CD14-positive monocyte (primary cell): ENCODE measurements around the gene HPS3. TPM values are rescaled to one million over a fixed set of nuclear protein-coding genes. Genes with fewer than 3 reads are reported as not detected.
"Not testable (repeated sequence)": the region's sequence is repeated elsewhere in the genome, so short reads cannot be mapped to it uniquely, and the experiment has no call there.

Experiments used
- DNase-seq, 3 donors: peaks; one replicate each; pipeline ENCODE4 v3.0.0-alpha.2; 2011 to 2022
- H2AFZ ChIP-seq: 2 replicates; pipeline ENCODE4 v1.6.0; 2012; ENCODE audit warnings: mild to moderate bottlenecking, low read depth, low read length, inconsistent platforms; ENCODE audit not compliant: insufficient read depth, poor library complexity, severe bottlenecking
- H3K27ac ChIP-seq, 2 donors: 1 replicate in 1 of 2; 2 replicates in 1 of 2; pipeline ENCODE4 v1.5.1; 2012 to 2013; ENCODE audit warnings: low read length in 2 of 2, control low read depth in 1 of 2, inconsistent platforms in 1 of 2, low read depth in 1 of 2, mild to moderate bottlenecking in 1 of 2
- H3K27me3 ChIP-seq, 2 donors: one replicate each; pipeline versions ENCODE4 v1.6.0 to v1.6.1; 2011 to 2013; ENCODE audit warnings: low read length in 2 of 2; ENCODE audit not compliant: control insufficient read depth in 2 of 2, insufficient read depth in 2 of 2
- H3K36me3 ChIP-seq, 2 donors: replicated peaks in 1 of 2; 1 replicate in 1 of 2; 2 replicates in 1 of 2; pipeline versions ENCODE4 v1.5.1 to v1.6.1; 2012 to 2013; ENCODE audit warnings: low read length in 2 of 2, control low read depth in 1 of 2, inconsistent platforms in 1 of 2, mild to moderate bottlenecking in 1 of 2; ENCODE audit not compliant: insufficient read depth in 2 of 2, control insufficient read depth in 1 of 2
- H3K4me1 ChIP-seq, 2 donors: 1 replicate in 1 of 2; 2 replicates in 1 of 2; pipeline versions ENCODE4 v1.5.1 to v1.6.1; 2012 to 2013; ENCODE audit warnings: low read length in 2 of 2, control low read depth in 1 of 2, inconsistent platforms in 1 of 2, mild to moderate bottlenecking in 1 of 2, moderate library complexity in 1 of 2; ENCODE audit not compliant: insufficient read depth in 2 of 2, control insufficient read depth in 1 of 2
- H3K4me2 ChIP-seq: replicated peaks from 2 replicates; pipeline ENCODE3; 2012; ENCODE audit warnings: low read length, moderate library complexity, mild to moderate bottlenecking; ENCODE audit not compliant: poor library complexity, severe bottlenecking; ENCODE audit errors: extremely low read depth
- H3K4me3 ChIP-seq, 3 experiments: fragments of 200-600 bp in 1 of 3; sonication (generic) in 1 of 3; replicated peaks in 1 of 3; 1 replicate in 2 of 3; 2 replicates in 1 of 3; pipeline ENCODE4 v1.5.1; 2011 to 2013; ENCODE audit warnings: low read length in 3 of 3, mild to moderate bottlenecking in 3 of 3, control low read depth in 2 of 3, low read depth in 2 of 3, inconsistent platforms in 1 of 3, moderate library complexity in 1 of 3
- H3K79me2 ChIP-seq: 2 replicates; pipeline ENCODE4 v1.6.0; 2012; ENCODE audit warnings: mild to moderate bottlenecking, control low read depth, inconsistent platforms, low read length, moderate library complexity; ENCODE audit not compliant: insufficient read depth
- H3K9ac ChIP-seq: 2 replicates; pipeline ENCODE4 v1.6.0; 2017; ENCODE audit warnings: low read length, mild to moderate bottlenecking; ENCODE audit not compliant: insufficient read depth, poor library complexity, severe bottlenecking
- H3K9me3 ChIP-seq, 2 donors: replicated peaks in 1 of 2; 1 replicate in 1 of 2; 2 replicates in 1 of 2; pipeline versions ENCODE4 v1.5.1 to v1.6.1; 2012 to 2013; ENCODE audit warnings: low read length in 2 of 2, control low read depth in 1 of 2; ENCODE audit not compliant: control insufficient read depth in 1 of 2, insufficient read depth in 1 of 2
- H4K20me1 ChIP-seq: 2 replicates; pipeline ENCODE4 v1.6.0; 2012; ENCODE audit warnings: mild to moderate bottlenecking, low read length, control low read depth, moderate library complexity; ENCODE audit not compliant: insufficient read depth
- H3K27ac Mint-ChIP-seq, 7 donors: one replicate each; pipeline ENCODE4 v1.8.0; 2020; ENCODE audit warnings: mild to moderate bottlenecking in 7 of 7, mixed read lengths in 7 of 7, moderate library complexity in 6 of 7, inconsistent platforms in 2 of 7
- H3K27me3 Mint-ChIP-seq, 3 donors: one replicate each; pipeline ENCODE4 v1.8.0; 2021 to 2022; ENCODE audit warnings: low read depth in 3 of 3, mild to moderate bottlenecking in 3 of 3, mixed read lengths in 3 of 3, moderate library complexity in 3 of 3, inconsistent platforms in 1 of 3
- H3K36me3 Mint-ChIP-seq, 2 donors: one replicate each; pipeline ENCODE4 v1.8.0; 2020; ENCODE audit warnings: mixed read lengths in 2 of 2, inconsistent platforms in 1 of 2, mild to moderate bottlenecking in 1 of 2
- H3K4me1 Mint-ChIP-seq: one replicate; pipeline ENCODE4 v1.8.0; 2020; ENCODE audit warnings: mild to moderate bottlenecking, mixed read lengths
- H3K4me3 Mint-ChIP-seq, 2 donors: one replicate each; pipeline ENCODE4 v1.8.0; 2020; ENCODE audit warnings: mild to moderate bottlenecking in 2 of 2, mixed read lengths in 2 of 2, moderate library complexity in 1 of 2
- H3K9me3 Mint-ChIP-seq, 7 donors: one replicate each; pipeline ENCODE4 v1.8.0; 2020 to 2022; ENCODE audit warnings: mixed read lengths in 7 of 7, mild to moderate bottlenecking in 6 of 7, moderate library complexity in 6 of 7, inconsistent platforms in 2 of 7
- WGBS: methylation state at CpG from one replicate; pipeline ENCODE4 v1.1.5; 2013; ENCODE audit warnings: missing lambda C conversion rate; ENCODE audit not compliant: insufficient coverage; 5-methylcytosine and 5-hydroxymethylcytosine counted together
- intact Hi-C, 2 donors: fragments of 100-400 bp; cut with micrococcal nuclease; formaldehyde crosslinking; loops; one replicate each; pipeline versions ENCODE4 v1.15.0 to v1.15.1; 2023
- polyA plus RNA-seq, 3 donors: library from polyadenylated mRNA; depleted of rRNA in 1 of 3; unstranded in 2 of 3; stranded (reverse) in 1 of 3; fragments of 300-500 nt in 2 of 3; fragments of >200 nt in 1 of 3; fragmentation: Illumina TruSeq in 2 of 3; gene quantifications; 1 replicate in 2 of 3; 2 replicates in 1 of 3; pipeline ENCODE4 v1.2.3, GENCODE V29; 2012 to 2021
- TF ChIP-seq, protein P1 (sequence below): fragments of 200-600 bp; IDR thresholded peaks from one replicate; pipeline ENCODE4 v1.8.0; 2022; ENCODE audit warnings: antibody characterized with exemption, mild to moderate bottlenecking

HPS3 gene
- polyA plus RNA-seq, 3 donors: 20.8 to 35.8 (median 34.8) TPM

DNA sequence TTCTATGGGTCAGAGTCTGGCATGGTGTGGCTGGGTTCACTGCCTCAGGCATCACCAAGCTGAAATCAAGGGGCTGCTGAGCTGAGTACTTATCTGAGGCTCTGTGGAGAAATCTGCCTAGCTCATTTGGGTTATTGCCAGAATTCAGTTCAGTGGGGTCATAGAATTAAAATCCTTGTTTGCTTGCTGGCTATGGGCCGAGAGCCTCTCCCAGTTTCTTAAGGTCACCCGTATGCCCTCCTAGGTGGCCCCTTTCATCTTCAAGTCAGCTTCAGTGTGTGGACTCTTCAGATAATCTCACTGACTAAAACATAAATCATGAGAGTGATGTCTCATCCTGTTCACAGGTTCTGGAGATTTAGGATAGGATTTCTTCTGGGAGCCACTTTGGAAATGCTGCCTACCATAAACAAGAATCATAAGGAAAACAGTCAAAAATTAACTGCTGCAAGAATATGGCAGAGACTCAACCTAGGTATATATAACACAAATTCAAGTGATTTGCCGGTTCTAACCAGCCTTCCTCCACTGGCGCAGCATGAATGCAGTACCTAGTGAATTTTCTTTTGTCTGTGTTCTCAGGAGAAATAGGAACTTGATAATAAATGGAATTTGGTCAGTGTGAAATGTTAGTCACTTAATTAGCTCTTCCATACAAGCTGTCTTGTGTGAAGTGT is 86.9 kb downstream of the HPS3 start:
- H4K20me1 ChIP-seq: no peaks in the 10 kb centered on the region
- H3K27ac Mint-ChIP-seq: no peak overlapping the region
- no peak overlapping the region for H3K4me3 ChIP-seq
- H3K9ac ChIP-seq: no peak overlapping the region
- H3K4me3 Mint-ChIP-seq: no peak overlapping the region
- no peaks in the 10 kb centered on the region for H3K4me1 Mint-ChIP-seq
- intact Hi-C loops: no loop called here
- no peaks in the 10 kb centered on the region for H3K36me3 ChIP-seq
- H2AFZ ChIP-seq: no peak overlapping the region
- WGBS: no CpG with 5 or more reads among the region's 4 CpGs
- H3K4me1 ChIP-seq: no peaks in the 10 kb centered on the region
- no peaks in the 10 kb centered on the region for H3K9me3 ChIP-seq
- H3K27ac ChIP-seq: no peak overlapping the region
- no peak for DNase-seq
- no peaks in the 10 kb centered on the region for H3K79me2 ChIP-seq
- no peaks in the 10 kb centered on the region for H3K36me3 Mint-ChIP-seq
- no peak overlapping the region for H3K4me2 ChIP-seq
- peaks cover 0 to 4% (median 1%) of the 10 kb centered on the region in 3 donors for H3K27me3 Mint-ChIP-seq
- no peaks in the 10 kb centered on the region for H3K27me3 ChIP-seq
- H3K9me3 Mint-ChIP-seq: peaks cover 0 to 2% (median 0%) of the 10 kb centered on the region in 7 donors
- TF ChIP-seq, protein P1, sequence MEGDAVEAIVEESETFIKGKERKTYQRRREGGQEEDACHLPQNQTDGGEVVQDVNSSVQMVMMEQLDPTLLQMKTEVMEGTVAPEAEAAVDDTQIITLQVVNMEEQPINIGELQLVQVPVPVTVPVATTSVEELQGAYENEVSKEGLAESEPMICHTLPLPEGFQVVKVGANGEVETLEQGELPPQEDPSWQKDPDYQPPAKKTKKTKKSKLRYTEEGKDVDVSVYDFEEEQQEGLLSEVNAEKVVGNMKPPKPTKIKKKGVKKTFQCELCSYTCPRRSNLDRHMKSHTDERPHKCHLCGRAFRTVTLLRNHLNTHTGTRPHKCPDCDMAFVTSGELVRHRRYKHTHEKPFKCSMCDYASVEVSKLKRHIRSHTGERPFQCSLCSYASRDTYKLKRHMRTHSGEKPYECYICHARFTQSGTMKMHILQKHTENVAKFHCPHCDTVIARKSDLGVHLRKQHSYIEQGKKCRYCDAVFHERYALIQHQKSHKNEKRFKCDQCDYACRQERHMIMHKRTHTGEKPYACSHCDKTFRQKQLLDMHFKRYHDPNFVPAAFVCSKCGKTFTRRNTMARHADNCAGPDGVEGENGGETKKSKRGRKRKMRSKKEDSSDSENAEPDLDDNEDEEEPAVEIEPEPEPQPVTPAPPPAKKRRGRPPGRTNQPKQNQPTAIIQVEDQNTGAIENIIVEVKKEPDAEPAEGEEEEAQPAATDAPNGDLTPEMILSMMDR: no peak

DNA sequence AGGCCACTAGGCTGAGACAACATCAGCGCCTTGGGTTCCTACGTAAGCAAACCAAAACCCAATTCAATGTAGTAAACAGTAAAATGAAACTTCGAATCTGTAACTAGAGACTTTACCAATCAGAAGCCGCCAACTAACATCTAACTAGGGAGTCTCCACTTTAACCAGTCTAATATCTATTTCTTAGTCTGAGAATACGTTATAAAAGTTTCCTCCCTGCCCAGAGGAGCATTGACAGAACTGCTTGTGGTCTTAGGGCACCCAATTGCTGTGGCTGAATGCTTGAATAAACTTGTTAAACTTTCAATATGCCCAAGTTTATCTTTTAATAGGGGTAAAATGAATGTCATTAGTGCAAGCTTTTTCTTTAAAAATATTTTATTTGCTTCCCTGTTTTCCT is 87.9 kb downstream of the HPS3 start:
- no peaks in the 10 kb centered on the region for H3K36me3 ChIP-seq
- Mint-ChIP-seq H3K36me3 (no peaks in the 10 kb centered on the region), H3K27me3 (peaks cover 0 to 4% (median 1%) of the 10 kb centered on the region in 3 donors), H3K9me3 (peaks cover 0 to 2% (median 0%) of the 10 kb centered on the region in 7 donors), H3K27ac (no peak overlapping the region), H3K4me1 (no peaks in the 10 kb centered on the region), H3K4me3 (no peak overlapping the region)
- H2AFZ ChIP-seq: no peak overlapping the region
- no peaks in the 10 kb centered on the region for H3K79me2 ChIP-seq
- H3K4me1 ChIP-seq: no peaks in the 10 kb centered on the region
- WGBS: 82% methylated on average over 2 of the region's 5 CpGs
- no peaks in the 10 kb centered on the region for H3K9me3 ChIP-seq
- no peak for DNase-seq
- H3K27me3 ChIP-seq: no peaks in the 10 kb centered on the region
- TF ChIP-seq, protein P1: no peak
- intact Hi-C loops: no loop called here
- no peak overlapping the region for H3K27ac ChIP-seq
- H3K4me3 ChIP-seq: no peak overlapping the region
- H3K9ac ChIP-seq: no peak overlapping the region
- no peak overlapping the region for H3K4me2 ChIP-seq
- H4K20me1 ChIP-seq: no peaks in the 10 kb centered on the region

DNA sequence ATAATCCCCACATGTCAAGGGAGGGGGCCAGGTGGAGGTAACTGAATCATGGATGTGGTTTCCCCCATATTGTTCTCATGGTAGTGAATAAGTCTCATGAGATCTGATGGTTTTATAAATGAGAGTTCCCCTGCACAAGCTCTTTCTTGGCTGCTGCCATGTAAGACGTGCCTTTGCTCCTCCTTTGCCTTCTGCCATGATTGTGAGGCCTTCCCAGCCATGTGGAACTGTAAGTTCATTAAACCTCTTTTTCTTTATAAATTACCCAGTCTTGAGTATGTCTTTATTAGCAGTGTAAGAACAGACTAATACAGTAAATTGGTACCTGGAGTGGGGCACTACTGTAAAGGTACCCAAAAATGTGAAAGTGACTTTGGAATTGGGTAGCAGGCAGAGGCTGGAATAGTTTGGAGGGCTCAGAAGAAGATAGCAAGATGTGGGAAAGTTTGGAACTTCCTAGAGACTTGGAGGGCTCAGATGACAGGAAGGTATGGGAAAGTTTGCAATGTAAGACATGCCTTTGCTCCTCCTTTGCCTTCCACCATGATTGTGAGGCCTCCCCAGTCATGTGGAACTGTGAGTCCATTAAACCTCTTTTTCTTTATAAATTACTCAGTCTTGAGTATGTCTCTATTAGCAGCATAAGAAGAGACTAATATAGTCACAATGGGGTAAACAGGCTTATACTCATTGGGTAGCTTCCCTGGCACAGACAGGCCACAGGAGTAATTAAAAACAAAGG is 90.1 kb downstream of the HPS3 start:
- H3K9me3 Mint-ChIP-seq, H3K36me3 ChIP-seq, H3K9ac ChIP-seq, H3K27ac ChIP-seq, H3K27me3 ChIP-seq, intact Hi-C loops, H3K4me1 Mint-ChIP-seq, H3K27me3 Mint-ChIP-seq, H3K4me2 ChIP-seq, DNase-seq, H2AFZ ChIP-seq, H3K4me3 Mint-ChIP-seq, H3K36me3 Mint-ChIP-seq, H4K20me1 ChIP-seq, H3K9me3 ChIP-seq, H3K79me2 ChIP-seq, H3K27ac Mint-ChIP-seq, H3K4me3 ChIP-seq, H3K4me1 ChIP-seq: not testable (repeated sequence)
- no CpG with 5 or more reads among the region's 1 CpG for WGBS
